GM15510 (cell line): ENCODE results near the gene SLC25A29.

Source experiments
- POLR2A ChIP-seq: IDR thresholded peaks from 3 replicates; pipeline ENCODE4 v1.6.1; 2011; ENCODE audit warnings: borderline replicate concordance; ENCODE audit not compliant: insufficient read length; ENCODE audit errors: extremely low read depth

Gene SLC25A29

GRCh38 chr14:100321473-100322137 lies 15.4 kb upstream of the SLC25A29 start:
- TF ChIP-seq POLR2A: no peak

GRCh38 chr14:100320157-100320856 lies 14.1 kb upstream of the SLC25A29 start:
- no peak for TF ChIP-seq POLR2A

- no peak for TF ChIP-seq POLR2A
Observed at GRCh38 chr14:100317912-100318808, 11.9 kb upstream of the SLC25A29 start.

- TF ChIP-seq POLR2A: no peak
Observed at GRCh38 chr14:100317389-100317788, 11.1 kb upstream of the SLC25A29 start.

- no peak for TF ChIP-seq POLR2A
Observed at GRCh38 chr14:100314724-100315123, 8.5 kb upstream of the SLC25A29 start.

- TF ChIP-seq POLR2A: no peak
Observed at GRCh38 chr14:100313464-100314230, 7.4 kb upstream of the SLC25A29 start.

- TF ChIP-seq POLR2A: no peak
Observed at GRCh38 chr14:100312877-100313400, 6.7 kb upstream of the SLC25A29 start.

GRCh38 chr14:100309028-100309737 lies 2.9 kb upstream of the SLC25A29 start:
- no peak for TF ChIP-seq POLR2A

GRCh38 chr14:100307766-100308426 lies 1.7 kb upstream of the SLC25A29 start:
- TF ChIP-seq POLR2A: no peak

GRCh38 chr14:100306998-100307765 lies 938 bp upstream of the SLC25A29 start:
- no peak for TF ChIP-seq POLR2A

GRCh38 chr14:100305324-100306100 lies 732 bp downstream of the SLC25A29 start:
- no peak for TF ChIP-seq POLR2A
